ENCODE results near the gene LEKR1. TPM values are rescaled to one million over a fixed set of nuclear protein-coding genes. Genes with fewer than 3 reads are reported as not detected.

Gene LEKR1
- total and polyA plus RNA-seq, 9 of the 15 experiments (the other 6 are each of a cell fraction or from before 2014, with no cell fraction given): 0.76 to 1.8 (median 1.2) TPM

- TF ChIP-seq TFE3 (CRISPR knock-in tag; IDR thresholded peaks at IDR 0.05) (no peak), ZNF740 (CRISPR knock-in tag; IDR thresholded peaks at IDR 0.05) (no peak), ZNF740 (tag; IDR thresholded peaks at IDR 0.05) (no peak), MEIS2 (IDR thresholded peaks at IDR 0.05; ENCODE audit: partially characterized antibody) (peak; percentile 92), MYC (IDR thresholded peaks at IDR 0.05; ENCODE audit: low read depth, low read length) (no peak), MYC (CRISPR knock-in tag; IDR thresholded peaks at IDR 0.05; ENCODE audit: borderline replicate concordance, low read depth) (no peak), YY1 (IDR thresholded peaks at IDR 0.05; ENCODE audit: borderline replicate concordance in 1 of 3, control insufficient read depth in 1 of 3, extremely low read depth in 1 of 3, insufficient read depth in 3 of 3, insufficient read length in 1 of 3, insufficient replicate concordance in 2 of 3, low read depth in 1 of 3, low read length in 2 of 3) (no peak), GMEB1 (CRISPR knock-in tag; IDR thresholded peaks at IDR 0.05) (no peak), CREB3 (tag; conservative IDR thresholded peaks at IDR 0.05; ENCODE audit: low read depth) (no peak), ARID1B (IDR thresholded peaks at IDR 0.05) (no peak), MCM3 (IDR thresholded peaks at IDR 0.05) (no peak), HIVEP1 (CRISPR knock-in tag; IDR thresholded peaks at IDR 0.05) (no peak), U2AF2 (optimal IDR thresholded peaks at IDR 0.05; ENCODE audit: low read depth, low read length) (no peak), NCOA2 (IDR thresholded peaks at IDR 0.05; ENCODE audit: partially characterized antibody in 2 of 2) (no peak), NFXL1 (CRISPR knock-in tag; IDR thresholded peaks at IDR 0.05) (no peak), EGR1 (conservative IDR thresholded peaks at IDR 0.05) (no peak), ZNF175 (CRISPR knock-in tag; IDR thresholded peaks at IDR 0.05; ENCODE audit: low read depth) (no peak), NR0B1 (IDR thresholded peaks at IDR 0.05; ENCODE audit: partially characterized antibody) (no peak), RCOR1 (IDR thresholded peaks at IDR 0.05; ENCODE audit: borderline replicate concordance in 1 of 2, low read depth in 2 of 2, low read length in 2 of 2) (0 out of 4 replicates have a peak, but pooled peaks of 1 of the 2 experiments have one; percentile 20)
These were observed 14.9 kb downstream of the LEKR1 start (continued) for GRCh38 chr3:156840826-156841689.

Data from K562 (cell line).